ENCODE measurements around the gene TNFAIP3. TPM values are rescaled to one million over a fixed set of nuclear protein-coding genes. Genes with fewer than 3 reads are reported as not detected.

The TNFAIP3 gene
- total and polyA plus RNA-seq, 2 of the 4 experiments (the other 2 are of a cell fraction) = 5.0 to 14.2 TPM

- ChIA-PET CTCF (interaction anchor here (0.6 to 0.7 kb wide), 2 partner anchors 174 to 1615 kb away, joined by 5 to 7 read pairs; no protein-coding TSS in a partner anchor), POLR2A (ENCODE audit: unreplicated experiment) (no interaction called here)
- peak overlapping the region; percentile 58 for H2BK5ac ChIP-seq (ENCODE audit: low read depth, low read length, poor library complexity, severe bottlenecking)
- in situ Hi-C loops (cut with MboI; ENCODE audit: low sequenced_read_pairs) (no loop called here), intact Hi-C loops (cut with micrococcal nuclease) (no loop called here), dilution Hi-C loops (cut with HindIII; ENCODE audit: low sequenced_read_pairs, unreplicated experiment) (no loop called here)
- peak overlapping the region; percentile 65; the same call in 1 of the 2 replicates for H4K91ac ChIP-seq (ENCODE audit: insufficient read depth, low read depth, low read length)
- no peaks in the 10 kb centered on the region for H4K20me1 ChIP-seq (ENCODE audit: insufficient read depth, low read length)
- peak overlapping the region; percentile 44 for H2AK9ac ChIP-seq (replicated peaks; ENCODE audit: low read depth, low read length, poor library complexity)
- no peak overlapping the region for H2AK5ac ChIP-seq (ENCODE audit: low read depth, low read length)
- H3K9me1 ChIP-seq (ENCODE audit: insufficient read depth, low read length) = 0 out of 2 replicates have a peak, but pooled peaks cover 3% of the 10 kb centered on the region
- H2BK120ac ChIP-seq (ENCODE audit: low read depth, low read length) = peak overlapping the region; percentile 33; the same call in 1 of the 2 replicates
- no peak overlapping the region for H3K4me3 ChIP-seq (ENCODE audit: insufficient read depth, low read depth, low read length)
- peak overlapping the region; percentile 12; the same call in 1 of the 2 replicates for H3K18ac ChIP-seq (ENCODE audit: low read depth, low read length)
- no peak overlapping the region for H3K23ac ChIP-seq (ENCODE audit: low read depth, low read length)
- DNase-seq (peak; percentile 40), ATAC-seq (ENCODE audit: low read depth) (peak; percentile 60)
- H3K79me1 ChIP-seq (ENCODE audit: low read depth in 1 of 2, low read length in 2 of 2) = no peaks in the 10 kb centered on the region
- WGBS, 2 experiments (ENCODE audit: extremely low coverage in 2 of 2, insufficient read length in 1 of 2) = no CpG with 5 or more reads among the region's 7 CpGs
- H3K4me1 ChIP-seq (ENCODE audit: control insufficient read depth, insufficient read depth, low read length) = peaks cover 2% of the 10 kb centered on the region
- no peak overlapping the region for H4K5ac ChIP-seq (ENCODE audit: low read depth, low read length)
- H3K9me3 ChIP-seq (ENCODE audit: control insufficient read depth, insufficient read depth, low read length) = no peaks in the 10 kb centered on the region
- peak overlapping the region; percentile 50 for H3K14ac ChIP-seq (replicated peaks; ENCODE audit: low read depth, low read length)
- H3K56ac ChIP-seq (ENCODE audit: extremely low read depth, insufficient read depth, low read length) = no peak overlapping the region; the same call in 1 of the 2 replicates
- H2AFZ ChIP-seq (replicated peaks; ENCODE audit: low read length, poor library complexity) = peak overlapping the region; percentile 58
- peak overlapping the region; percentile 45 for H3K27ac ChIP-seq (ENCODE audit: insufficient read depth, low read length)
- no peak overlapping the region for H3K4me2 ChIP-seq (ENCODE audit: low read depth, low read length)
- no peaks in the 10 kb centered on the region for H3K27me3 ChIP-seq (ENCODE audit: control insufficient read depth, insufficient read depth, low read length)
- peaks cover 32% of the 10 kb centered on the region for H3K36me3 ChIP-seq (ENCODE audit: control insufficient read depth, insufficient read depth, low read length)
- no TSS peak for BruUV-seq (replicated peaks)
- H3K9ac ChIP-seq (ENCODE audit: low read depth, low read length) = peak overlapping the region; percentile 29; the same call in 1 of the 2 replicates
- H4K8ac ChIP-seq (ENCODE audit: low read depth in 2 of 2, low read length in 2 of 2) = peak overlapping the region; percentile 32 to 49; a peak in 3 of 4 replicates
- H2BK15ac ChIP-seq (ENCODE audit: low read depth, low read length) = 0 out of 3 replicates have a peak overlapping the region, but pooled peaks have one; percentile 53
- no peak overlapping the region for H2BK20ac ChIP-seq (ENCODE audit: low read depth, low read length)
- peak overlapping the region; percentile 36; the same call in 1 of the 2 replicates for H3K4ac ChIP-seq (ENCODE audit: low read depth, low read length)
- no peak for TF ChIP-seq RCOR1 (IDR thresholded peaks at IDR 0.05; ENCODE audit: insufficient replicate concordance, low read length)
- TF ChIP-seq RAD21 (IDR thresholded peaks at IDR 0.05; ENCODE audit: low read length) = no peak
- TF ChIP-seq NFE2L2 (IDR thresholded peaks at IDR 0.05; ENCODE audit: low read depth, low read length) = no peak
These were observed 16.5 kb downstream of the TNFAIP3 start for GRCh38 chr6:137883400-137884148.
